Measurements from ENCODE around the gene BPIFB6. TPM values are rescaled to one million over a fixed set of nuclear protein-coding genes. Genes with fewer than 3 reads are reported as not detected.

The BPIFB6 gene
- polyA plus RNA-seq, 4 donors, result 0.09 TPM; not detected in 3

- H3K4me1 ChIP-seq (ENCODE audit: control insufficient read depth in 3 of 3, insufficient read depth in 2 of 3, low read depth in 1 of 3, low read length in 2 of 3), result no peaks in the 10 kb centered on the region
- FAIRE-seq (no peak), DNase-seq (no peak)
- H3K36me3 ChIP-seq (ENCODE audit: control insufficient read depth in 3 of 3, insufficient read depth in 2 of 3, low read depth in 1 of 3, low read length in 3 of 3), result no peaks in the 10 kb centered on the region
- no peaks in the 10 kb centered on the region for H3K27me3 ChIP-seq (ENCODE audit: control insufficient read depth in 3 of 3, insufficient read depth in 3 of 3, low read length in 3 of 3)
- no peak overlapping the region for H3K4me3 ChIP-seq (ENCODE audit: low read depth in 1 of 3, low read length in 3 of 3)
- H3K27ac ChIP-seq (ENCODE audit: low read depth in 1 of 3, low read length in 2 of 3), result no peak overlapping the region
- no peaks in the 10 kb centered on the region for H3K9me3 ChIP-seq (ENCODE audit: control insufficient read depth in 2 of 2, insufficient read depth in 1 of 2, low read depth in 1 of 2, low read length in 1 of 2)
- 53 to 63% (median 61%) methylated on average over 3 of the region's 3 CpGs for WGBS, 3 donors
Observed at GRCh38 chr20:33091147-33091546, 59.7 kb downstream of the BPIFB6 start.

- Histone ChIP-seq H3K36me3 (ENCODE audit: control insufficient read depth in 3 of 3, insufficient read depth in 2 of 3, low read depth in 1 of 3, low read length in 3 of 3) (no peaks in the 10 kb centered on the region), H3K9me3 (ENCODE audit: control insufficient read depth in 2 of 2, insufficient read depth in 1 of 2, low read depth in 1 of 2, low read length in 1 of 2) (no peaks in the 10 kb centered on the region), H3K4me1 (ENCODE audit: control insufficient read depth in 3 of 3, insufficient read depth in 2 of 3, low read depth in 1 of 3, low read length in 2 of 3) (no peaks in the 10 kb centered on the region), H3K27me3 (ENCODE audit: control insufficient read depth in 3 of 3, insufficient read depth in 3 of 3, low read length in 3 of 3) (no peaks in the 10 kb centered on the region), H3K27ac (ENCODE audit: low read depth in 1 of 3, low read length in 2 of 3) (no peak overlapping the region), H3K4me3 (ENCODE audit: low read depth in 1 of 3, low read length in 3 of 3) (no peak overlapping the region)
- no peak for DNase-seq
- WGBS, 3 donors, result 85 to 88% (median 86%) methylated on average over 3 of the region's 3 CpGs
- FAIRE-seq, result no peak
Observed at GRCh38 chr20:33091693-33092092, 60.2 kb downstream of the BPIFB6 start.

GRCh38 chr20:33092361-33092760, 60.9 kb downstream of the BPIFB6 start:
- no peaks in the 10 kb centered on the region for H3K27me3 ChIP-seq (ENCODE audit: control insufficient read depth in 3 of 3, insufficient read depth in 3 of 3, low read length in 3 of 3)

GRCh38 chr20:33093074-33093473, 61.6 kb downstream of the BPIFB6 start:
- WGBS, 3 donors, result 83 to 88% (median 85%) methylated on average over 1 of the region's 1 CpG
- no peaks in the 10 kb centered on the region for H3K27me3 ChIP-seq (ENCODE audit: control insufficient read depth in 3 of 3, insufficient read depth in 3 of 3, low read length in 3 of 3)
- no peaks in the 10 kb centered on the region for H3K36me3 ChIP-seq (ENCODE audit: control insufficient read depth in 3 of 3, insufficient read depth in 2 of 3, low read depth in 1 of 3, low read length in 3 of 3)
- no peak for FAIRE-seq
- no peak overlapping the region for H3K27ac ChIP-seq (ENCODE audit: low read depth in 1 of 3, low read length in 2 of 3)
- H3K4me1 ChIP-seq (ENCODE audit: control insufficient read depth in 3 of 3, insufficient read depth in 2 of 3, low read depth in 1 of 3, low read length in 2 of 3), result no peaks in the 10 kb centered on the region
- H3K9me3 ChIP-seq (ENCODE audit: control insufficient read depth in 2 of 2, insufficient read depth in 1 of 2, low read depth in 1 of 2, low read length in 1 of 2), result no peaks in the 10 kb centered on the region
- no peak for DNase-seq
- H3K4me3 ChIP-seq (ENCODE audit: low read depth in 1 of 3, low read length in 3 of 3), result no peak overlapping the region

More at GRCh38 chr20:33092361-33092760, 60.9 kb downstream of the BPIFB6 start:
- no peak for FAIRE-seq
- no peaks in the 10 kb centered on the region for H3K9me3 ChIP-seq (ENCODE audit: control insufficient read depth in 2 of 2, insufficient read depth in 1 of 2, low read depth in 1 of 2, low read length in 1 of 2)
- no peak overlapping the region for H3K4me3 ChIP-seq (ENCODE audit: low read depth in 1 of 3, low read length in 3 of 3)
- H3K27ac ChIP-seq (ENCODE audit: low read depth in 1 of 3, low read length in 2 of 3), result no peak overlapping the region
- H3K4me1 ChIP-seq (ENCODE audit: control insufficient read depth in 3 of 3, insufficient read depth in 2 of 3, low read depth in 1 of 3, low read length in 2 of 3), result no peaks in the 10 kb centered on the region
- DNase-seq, result no peak
- H3K36me3 ChIP-seq (ENCODE audit: control insufficient read depth in 3 of 3, insufficient read depth in 2 of 3, low read depth in 1 of 3, low read length in 3 of 3), result no peaks in the 10 kb centered on the region
- WGBS, 3 donors, result 81 to 93% (median 82%) methylated on average over 3 of the region's 3 CpGs

GRCh38 chr20:33093582-33093981, 62.1 kb downstream of the BPIFB6 start:
- FAIRE-seq (no peak), DNase-seq (no peak)
- Histone ChIP-seq H3K4me3 (ENCODE audit: low read depth in 1 of 3, low read length in 3 of 3) (no peak overlapping the region), H3K9me3 (ENCODE audit: control insufficient read depth in 2 of 2, insufficient read depth in 1 of 2, low read depth in 1 of 2, low read length in 1 of 2) (no peaks in the 10 kb centered on the region), H3K4me1 (ENCODE audit: control insufficient read depth in 3 of 3, insufficient read depth in 2 of 3, low read depth in 1 of 3, low read length in 2 of 3) (no peaks in the 10 kb centered on the region), H3K27ac (ENCODE audit: low read depth in 1 of 3, low read length in 2 of 3) (no peak overlapping the region), H3K36me3 (ENCODE audit: control insufficient read depth in 3 of 3, insufficient read depth in 2 of 3, low read depth in 1 of 3, low read length in 3 of 3) (no peaks in the 10 kb centered on the region), H3K27me3 (ENCODE audit: control insufficient read depth in 3 of 3, insufficient read depth in 3 of 3, low read length in 3 of 3) (no peaks in the 10 kb centered on the region)
- 29 to 58% (median 29%) methylated on average over 1 of the region's 1 CpG for WGBS, 3 donors

Other genes with a start within 250 kb of the BPIFB6 start
- 10 to 100 TPM; 32.7 to 66.2 (median 38.6) TPM for gene MAPRE1, start 211.7 kb upstream of the BPIFB6 start, polyA plus RNA-seq
- gene EFCAB8, start 172.7 kb upstream of the BPIFB6 start, polyA plus RNA-seq, result under 1 TPM in 3 of 4 donors, not detected in 1; 0.01 to 0.38 (median 0.22) TPM
- not detected for gene SUN5, start 27.2 kb upstream of the BPIFB6 start, polyA plus RNA-seq
- gene BPIFB2, start 23.9 kb upstream of the BPIFB6 start, polyA plus RNA-seq, result not detected
- gene BPIFB3, start 22.3 kb downstream of the BPIFB6 start, polyA plus RNA-seq, result not detected
- gene BPIFB4, start 48.0 kb downstream of the BPIFB6 start, polyA plus RNA-seq, result under 1 TPM in 1 of 4 donors, not detected in 3; 0.13 TPM
- gene BPIFA2, start 136.5 kb downstream of the BPIFB6 start, polyA plus RNA-seq, result not detected
- gene BPIFA3, start 185.7 kb downstream of the BPIFB6 start, polyA plus RNA-seq, result not detected
- under 1 TPM in 1 of 4 donors, not detected in 3; 0.67 TPM for gene BPIFA1, start 204.3 kb downstream of the BPIFB6 start, polyA plus RNA-seq

All from small intestine (tissue), 7 donors.